B cell (primary cell): ENCODE results near the gene GALM.
"Not testable (repeated sequence)": the region's sequence is repeated elsewhere in the genome, so short reads cannot be mapped to it uniquely, and the experiment has no call there.

Source experiments
- EZH2 ChIP-seq: IDR thresholded peaks from 2 replicates; pipeline ENCODE4 v1.6.1; 2012; ENCODE audit warnings: borderline replicate concordance, low read depth, mild to moderate bottlenecking, moderate library complexity, low read length; ENCODE audit not compliant: insufficient read depth, poor library complexity, severe bottlenecking
- TF ChIP-seq, protein P1 (sequence below): fragments of 200-600 bp; IDR thresholded peaks from one replicate; pipeline ENCODE4 v1.8.0; 2022; ENCODE audit warnings: antibody characterized with exemption, mild to moderate bottlenecking

DNA sequence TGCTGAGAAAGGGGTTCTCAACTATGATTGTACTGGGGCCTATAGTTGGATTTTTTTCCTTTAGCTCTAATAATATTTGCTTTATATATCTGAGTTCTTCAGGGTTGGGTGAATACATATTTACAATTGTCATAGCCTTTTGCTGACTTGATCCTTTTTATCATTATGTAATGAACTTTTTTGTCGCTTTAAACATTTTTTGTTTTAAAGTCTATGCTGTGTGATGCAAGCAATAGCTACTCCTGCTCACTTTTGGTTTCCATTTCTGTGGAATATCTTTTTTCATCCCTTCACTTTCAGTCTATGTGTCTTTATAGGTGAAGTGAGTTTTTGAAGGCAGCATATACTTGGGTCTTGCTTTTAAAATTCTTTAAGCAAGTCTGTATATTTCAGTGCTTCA is 49.0 kb downstream of the GALM start:
- TF ChIP-seq, protein P1, sequence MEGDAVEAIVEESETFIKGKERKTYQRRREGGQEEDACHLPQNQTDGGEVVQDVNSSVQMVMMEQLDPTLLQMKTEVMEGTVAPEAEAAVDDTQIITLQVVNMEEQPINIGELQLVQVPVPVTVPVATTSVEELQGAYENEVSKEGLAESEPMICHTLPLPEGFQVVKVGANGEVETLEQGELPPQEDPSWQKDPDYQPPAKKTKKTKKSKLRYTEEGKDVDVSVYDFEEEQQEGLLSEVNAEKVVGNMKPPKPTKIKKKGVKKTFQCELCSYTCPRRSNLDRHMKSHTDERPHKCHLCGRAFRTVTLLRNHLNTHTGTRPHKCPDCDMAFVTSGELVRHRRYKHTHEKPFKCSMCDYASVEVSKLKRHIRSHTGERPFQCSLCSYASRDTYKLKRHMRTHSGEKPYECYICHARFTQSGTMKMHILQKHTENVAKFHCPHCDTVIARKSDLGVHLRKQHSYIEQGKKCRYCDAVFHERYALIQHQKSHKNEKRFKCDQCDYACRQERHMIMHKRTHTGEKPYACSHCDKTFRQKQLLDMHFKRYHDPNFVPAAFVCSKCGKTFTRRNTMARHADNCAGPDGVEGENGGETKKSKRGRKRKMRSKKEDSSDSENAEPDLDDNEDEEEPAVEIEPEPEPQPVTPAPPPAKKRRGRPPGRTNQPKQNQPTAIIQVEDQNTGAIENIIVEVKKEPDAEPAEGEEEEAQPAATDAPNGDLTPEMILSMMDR = not testable (repeated sequence)
- TF ChIP-seq EZH2 = not testable (repeated sequence)
